ENCODE measurements around the gene UGP2. TPM values are rescaled to one million over a fixed set of nuclear protein-coding genes. Genes with fewer than 3 reads are reported as not detected.

UGP2 gene
- total RNA-seq (2013; cell fraction: nucleolus; rRNA removed): 46.0 and 61.1 TPM in 2 replicates
- 40.8 and 50.7 TPM in 2 replicates for total RNA-seq (2014; rRNA removed)
- total RNA-seq (2014; rRNA removed; fragmentation: Illumina TruSeq; extraction: Trizol): 69.8 and 70.1 TPM in 2 replicates
- 57.4 and 64.8 TPM in 2 replicates for total RNA-seq (2021)
- 49.9 TPM for polyA plus RNA-seq (2011; ENCODE audit: low read depth)
- polyA plus RNA-seq (2011; rRNA removed): 71.2 and 122 TPM in 2 replicates
- 22.0 and 25.7 TPM in 2 replicates for polyA plus RNA-seq (2011; cell fraction: cytosol; rRNA removed)
- polyA plus RNA-seq (2011; cell fraction: nucleus; rRNA removed): 21.2 and 22.8 TPM in 2 replicates
- 61.7 and 69.6 TPM in 2 replicates for polyA plus RNA-seq (2012)
- 87.1 and 108 TPM in 2 replicates for polyA plus RNA-seq (2014; fragmentation: Illumina TruSeq; extraction: Trizol)
- polyA plus RNA-seq (2014; fragmentation: Nextera tagmentation; extraction: Ambion mirVana): 10 to 100 TPM; 81.0 to 89.0 TPM
- 37.2 and 49.1 TPM in 2 replicates for polyA plus RNA-seq (2014; rRNA removed)
- polyA plus RNA-seq (2016; fragmentation: Nextera tagmentation; extraction: Ambion mirVana): 10 to 100 TPM; 91.7 to 98.3 TPM
- 20.1 and 29.6 TPM in 2 replicates for polyA minus RNA-seq (2011; rRNA and poly(A)+ RNA removed)
- 17.9 and 19.5 TPM in 2 replicates for polyA minus RNA-seq (2011; cell fraction: cytosol; rRNA and poly(A)+ RNA removed)
- polyA minus RNA-seq (2011; cell fraction: nucleus; rRNA and poly(A)+ RNA removed): 15.4 and 23.7 TPM in 2 replicates
- Bru-seq, nascent RNA: percentile 86 among the genes with signal in this experiment
- BruChase-seq, experiment 1, labeled RNA remaining after a 6-hour chase: percentile 81 among the genes with signal in this experiment
- percentile 78 among the genes with signal in this experiment for BruChase-seq, experiment 2, labeled RNA remaining after a 2-hour chase
- long read RNA-seq, experiment 1, transcript UGP2-201 (10 exons, 2,338 nt): minor isoform, 9 of 89 reads
- long read RNA-seq, experiment 1, transcript UGP2-202 (10 exons, 2,136 nt): major isoform, 70 of 89 reads
- long read RNA-seq, experiment 1, partial matches to known transcripts: 8 of 89 reads
- long read RNA-seq, experiment 1, other reads (novel, unspliced or antisense): 2 of 89 reads
- long read RNA-seq, experiment 2, transcript UGP2-201 (10 exons, 2,338 nt): minor isoform, 72 of 450 reads
- long read RNA-seq, experiment 2, transcript UGP2-207 (11 exons, 2,057 nt): minor isoform, 9 of 450 reads
- long read RNA-seq, experiment 2, transcript UGP2-202 (10 exons, 2,136 nt): major isoform, 325 of 450 reads
- long read RNA-seq, experiment 2, partial matches to known transcripts: 24 of 450 reads
- long read RNA-seq, experiment 2, other reads (novel, unspliced or antisense): 20 of 450 reads

GRCh38 chr2:63841254-63842022, at the start of gene UGP2:
TSS of gene UGP2 (plus strand) at chr2:63841896. CDS start at chr2:63842186, 290 bp downstream.
- H2AFZ ChIP-seq (ENCODE audit: control insufficient read depth, low read depth, low read length): peak within 1 kb of the TSS; percentile 76
- H3K27ac ChIP-seq (ENCODE audit: control insufficient read depth, insufficient read depth): peak within 1 kb of the TSS; percentile 98
- BruUV-seq (replicated peaks): no TSS peak
- H3K9me3 ChIP-seq (replicated peaks; ENCODE audit: control insufficient read depth, insufficient read depth, low read length): no peaks in the 10 kb centered on the region; the same call in 2 of the 3 replicates
- H3K27me3 ChIP-seq (replicated peaks in 1 of 2; ENCODE audit: control insufficient read depth in 2 of 2, insufficient read depth in 2 of 2, low read length in 1 of 2): no peaks in the 10 kb centered on the region
- under 1% methylated on average over 42 of the region's 59 CpGs for whole genome bisulfite sequencing (ENCODE audit: insufficient coverage, insufficient replicate concordance, low lambda C conversion rate, missing lambda C conversion rate)
- CTCF ChIA-PET: interaction anchor here (0.8 to 3.0 kb wide), 6 partner anchors 11 to 251 kb away, joined by 3 to 15 read pairs (median 4); no protein-coding TSS in a partner anchor
- H3K4me3 ChIP-seq: peak within 1 kb of the TSS; percentile 73
- peaks cover 53% of the 10 kb centered on the region for H3K79me2 ChIP-seq (ENCODE audit: control insufficient read depth, insufficient read depth, low read length)
- no peaks in the 10 kb centered on the region for H4K20me1 ChIP-seq (ENCODE audit: control insufficient read depth, insufficient read depth)
- FAIRE-seq: no peak
- peak within 1 kb of the TSS; percentile 77 for H3K4me2 ChIP-seq (ENCODE audit: control insufficient read depth, insufficient read depth)
- H3K9ac ChIP-seq (ENCODE audit: control insufficient read depth, insufficient read depth, low read length): peak within 1 kb of the TSS; percentile 99
- in situ Hi-C loops (cut with MboI): no loop called here
- POLR2A ChIA-PET: interaction anchor here (0.9 to 4.2 kb wide), 8 partner anchors 9 to 253 kb away, joined by 3 to 20 read pairs (median 4); partner anchors contain the start of genes MDH1 and WDPCP
- ATAC-seq: peak; percentile 85
- RAD21 ChIA-PET (ENCODE audit: unreplicated experiment): interaction anchor here (1.7 to 2.7 kb wide), 4 partner anchors 20 to 142 kb away, joined by 3 to 7 read pairs (median 6); no protein-coding TSS in a partner anchor
- H3K36me3 ChIP-seq (ENCODE audit: control insufficient read depth in 2 of 2, insufficient read depth in 2 of 2, low read length in 1 of 2): no peaks in the 10 kb centered on the region
- peak; percentile 62 for DNase-seq (ENCODE audit: low read depth, low spot score)
- H3K4me1 ChIP-seq (ENCODE audit: control insufficient read depth, insufficient read depth, low read length): no peaks in the 10 kb centered on the region
- SMC1A ChIA-PET (ENCODE audit: uncharacterized antibody, unreplicated experiment): interaction anchor here (0.6 to 7.6 kb wide), 7 partner anchors 10 to 781 kb away, joined by 3 to 90 read pairs (median 5); partner anchors contain the start of genes MDH1 and WDPCP
- intact Hi-C loops (cut with micrococcal nuclease; ENCODE audit: unreplicated experiment): loop anchor here (5.0 kb wide), 1 partner anchor 254 kb away; the partner anchor contains the start of genes MDH1 and WDPCP
- TF ChIP-seq TCF3 (IDR thresholded peaks at IDR 0.05; ENCODE audit: borderline replicate concordance, insufficient read depth, low read depth, low read length) (no peak), CEBPB (IDR thresholded peaks at IDR 0.05; ENCODE audit: borderline replicate concordance in 1 of 2, low read depth in 2 of 2, low read length in 2 of 2) (no peak), BACH1 (IDR thresholded peaks at IDR 0.05; ENCODE audit: borderline replicate concordance) (peak; percentile 77; the same call in 1 of the 2 replicates), ETV6 (conservative IDR thresholded peaks at IDR 0.05 in 1 of 2, IDR thresholded peaks at IDR 0.05 in 1 of 2; ENCODE audit: borderline replicate concordance in 1 of 2, low read depth in 1 of 2) (0 out of 4 replicates have a peak, but pooled peaks of 1 of the 2 experiments have one; percentile 4), WRNIP1 (IDR thresholded peaks at IDR 0.05; ENCODE audit: borderline replicate concordance, low read depth, low read length) (no peak), ZZZ3 (IDR thresholded peaks at IDR 0.05; ENCODE audit: control insufficient read depth, insufficient read length, low read depth) (no peak), CREM (IDR thresholded peaks at IDR 0.05; ENCODE audit: low read depth) (no peak), HSF1 (IDR thresholded peaks at IDR 0.05; ENCODE audit: low read depth, low read length) (no peak), ZBTB11 (CRISPR knock-in tag; IDR thresholded peaks at IDR 0.05) (no peak)
